GM21381 (cell line): ENCODE measurements around the gene MYO1E.

Experiments
- ATAC-seq: cut with Tn5 transposase; IDR thresholded peaks from one replicate; pipeline ENCODE4 v1.9.1; 2021; ENCODE audit warnings: mild to moderate bottlenecking, moderate library complexity; ENCODE audit not compliant: unreplicated experiment

The MYO1E gene

GRCh38 chr15:59203008-59203407 lies 169.7 kb downstream of the MYO1E start:
- ATAC-seq = no peak

GRCh38 chr15:59200560-59200959 lies 172.1 kb downstream of the MYO1E start:
- no peak for ATAC-seq

- ATAC-seq = no peak
Measured at GRCh38 chr15:59199626-59200465, 172.8 kb downstream of the MYO1E start.

- ATAC-seq = no peak
Measured at GRCh38 chr15:59197454-59197853, 175.2 kb downstream of the MYO1E start.

- no peak for ATAC-seq
Measured at GRCh38 chr15:59196416-59196815, 176.3 kb downstream of the MYO1E start.

- no peak for ATAC-seq
Measured at GRCh38 chr15:59194639-59195325, 177.9 kb downstream of the MYO1E start.

GRCh38 chr15:59191855-59192237 lies 180.8 kb downstream of the MYO1E start:
- ATAC-seq = no peak

- ATAC-seq = no peak
Measured at GRCh38 chr15:59190291-59190690, 182.4 kb downstream of the MYO1E start.

- ATAC-seq = no peak
Measured at GRCh38 chr15:59189241-59189640, 183.4 kb downstream of the MYO1E start.

- no peak for ATAC-seq
Measured at GRCh38 chr15:59186501-59186900, 186.2 kb downstream of the MYO1E start.

- ATAC-seq = no peak
Measured at GRCh38 chr15:59185725-59186124, 186.9 kb downstream of the MYO1E start.

GRCh38 chr15:59180945-59181600 lies 191.6 kb downstream of the MYO1E start:
- no peak for ATAC-seq

GRCh38 chr15:59179717-59180116 lies 193.0 kb downstream of the MYO1E start:
- no peak for ATAC-seq

GRCh38 chr15:59178151-59178695 lies 194.4 kb downstream of the MYO1E start:
- ATAC-seq = no peak

GRCh38 chr15:59177317-59177660 lies 195.4 kb downstream of the MYO1E start:
- no peak for ATAC-seq

- no peak for ATAC-seq
Measured at GRCh38 chr15:59176653-59177316, 195.9 kb downstream of the MYO1E start.

- ATAC-seq = peak; percentile 58
Measured at GRCh38 chr15:59174835-59175831, 197.5 kb downstream of the MYO1E start.

- ATAC-seq = no peak
Measured at GRCh38 chr15:59174151-59174834, 198.4 kb downstream of the MYO1E start.

GRCh38 chr15:59173194-59173593 lies 199.5 kb downstream of the MYO1E start:
- ATAC-seq = no peak
